ENCODE results near the gene MAP2K6.

Gene MAP2K6

GRCh38 chr17:69539274-69539673 lies 124.8 kb downstream of the MAP2K6 start:
- POLR2A ChIA-PET: no interaction called here

GRCh38 chr17:69539781-69540319 lies 125.4 kb downstream of the MAP2K6 start:
- TF ChIP-seq LEF1 (IDR thresholded peaks at IDR 0.05; ENCODE audit: borderline replicate concordance): no peak
- no peak for TF ChIP-seq FOXM1 (IDR thresholded peaks at IDR 0.05; ENCODE audit: borderline replicate concordance)
- no peak for TF ChIP-seq CTBP1 (IDR thresholded peaks at IDR 0.05; ENCODE audit: borderline replicate concordance)
- TF ChIP-seq ARNT (IDR thresholded peaks at IDR 0.05): no peak
- no peak for TF ChIP-seq HDGF (IDR thresholded peaks at IDR 0.05; ENCODE audit: borderline replicate concordance)
- no peak for TF ChIP-seq BHLHE40 (IDR thresholded peaks at IDR 0.05; ENCODE audit: borderline replicate concordance)
- no peak for TF ChIP-seq TARDBP (IDR thresholded peaks at IDR 0.05)
- TF ChIP-seq PKNOX1 (IDR thresholded peaks at IDR 0.05): no peak
- TF ChIP-seq L3MBTL2 (conservative IDR thresholded peaks at IDR 0.05): no peak
- ChIA-PET POLR2A (no interaction called here), CTCF (interaction anchor here (0.6 to 0.8 kb wide), 3 partner anchors 29 to 68 kb away, joined by 3 read pairs; no protein-coding TSS in a partner anchor)
- no peak for DNase-seq (ENCODE audit: extremely low spot score)

More at GRCh38 chr17:69539274-69539673, 124.8 kb downstream of the MAP2K6 start:
- CTCF ChIA-PET: interaction anchor here (0.7 kb wide), 1 partner anchor 67 kb away, joined by 3 read pairs; no protein-coding TSS in a partner anchor
- DNase-seq (ENCODE audit: extremely low spot score): no peak
- TF ChIP-seq LEF1 (IDR thresholded peaks at IDR 0.05; ENCODE audit: borderline replicate concordance) (no peak), FOXM1 (IDR thresholded peaks at IDR 0.05; ENCODE audit: borderline replicate concordance) (no peak)

- POLR2A ChIA-PET: no interaction called here
- CTCF ChIA-PET: interaction anchor here (0.6 to 0.8 kb wide), 3 partner anchors 28 to 67 kb away, joined by 3 read pairs; no protein-coding TSS in a partner anchor
- TF ChIP-seq TARDBP (IDR thresholded peaks at IDR 0.05): no peak
- TF ChIP-seq FOXM1 (IDR thresholded peaks at IDR 0.05; ENCODE audit: borderline replicate concordance): no peak
- no peak for TF ChIP-seq FOXK2 (IDR thresholded peaks at IDR 0.05)
- no peak for TF ChIP-seq FOXA1 (IDR thresholded peaks at IDR 0.05)
- no peak for TF ChIP-seq ARNT (IDR thresholded peaks at IDR 0.05)
- TF ChIP-seq LEF1 (IDR thresholded peaks at IDR 0.05; ENCODE audit: borderline replicate concordance): no peak
- no peak for TF ChIP-seq SUZ12 (IDR thresholded peaks at IDR 0.05)
- no peak for TF ChIP-seq BHLHE40 (IDR thresholded peaks at IDR 0.05; ENCODE audit: borderline replicate concordance)
- TF ChIP-seq HDGF (IDR thresholded peaks at IDR 0.05; ENCODE audit: borderline replicate concordance): no peak
- no peak for TF ChIP-seq L3MBTL2 (conservative IDR thresholded peaks at IDR 0.05)
- no peak for TF ChIP-seq CTBP1 (IDR thresholded peaks at IDR 0.05; ENCODE audit: borderline replicate concordance)
- TF ChIP-seq NFRKB (IDR thresholded peaks at IDR 0.05): no peak
- TF ChIP-seq SP1 (IDR thresholded peaks at IDR 0.05): no peak
- no peak for TF ChIP-seq PKNOX1 (IDR thresholded peaks at IDR 0.05)
- TF ChIP-seq ELF4 (IDR thresholded peaks at IDR 0.05): no peak
- no peak for TF ChIP-seq ZNF384 (IDR thresholded peaks at IDR 0.05)
- no peak for DNase-seq (ENCODE audit: extremely low spot score)
Observed at GRCh38 chr17:69540356-69540755, 125.9 kb downstream of the MAP2K6 start.

- no peak for TF ChIP-seq CTBP1 (IDR thresholded peaks at IDR 0.05; ENCODE audit: borderline replicate concordance)
- no peak for TF ChIP-seq FOXK2 (IDR thresholded peaks at IDR 0.05)
- TF ChIP-seq FOXA1 (IDR thresholded peaks at IDR 0.05): no peak
- TF ChIP-seq ARNT (IDR thresholded peaks at IDR 0.05): no peak
- no peak for TF ChIP-seq BHLHE40 (IDR thresholded peaks at IDR 0.05; ENCODE audit: borderline replicate concordance)
- no peak for TF ChIP-seq HDGF (IDR thresholded peaks at IDR 0.05; ENCODE audit: borderline replicate concordance)
- DNase-seq (ENCODE audit: extremely low spot score): no peak
- POLR2A ChIA-PET: no interaction called here
- CTCF ChIA-PET: no interaction called here
Observed at GRCh38 chr17:69547230-69547629, 132.7 kb downstream of the MAP2K6 start.

- ChIA-PET POLR2A (no interaction called here), CTCF (no interaction called here)
- DNase-seq (ENCODE audit: extremely low spot score): no peak
- TF ChIP-seq ARNT (IDR thresholded peaks at IDR 0.05): no peak
- TF ChIP-seq ELF4 (IDR thresholded peaks at IDR 0.05): no peak
- TF ChIP-seq L3MBTL2 (conservative IDR thresholded peaks at IDR 0.05): no peak
- TF ChIP-seq PKNOX1 (IDR thresholded peaks at IDR 0.05): no peak
- no peak for TF ChIP-seq ZNF384 (IDR thresholded peaks at IDR 0.05)
- TF ChIP-seq TARDBP (IDR thresholded peaks at IDR 0.05): no peak
Observed at GRCh38 chr17:69547947-69548346, 133.4 kb downstream of the MAP2K6 start.

- TF ChIP-seq TARDBP (IDR thresholded peaks at IDR 0.05) (no peak), ARNT (IDR thresholded peaks at IDR 0.05) (no peak), NFRKB (IDR thresholded peaks at IDR 0.05) (no peak), SP1 (IDR thresholded peaks at IDR 0.05) (no peak)
- no peak for DNase-seq (ENCODE audit: extremely low spot score)
- CTCF ChIA-PET: interaction anchor here (0.9 kb wide), 1 partner anchor 10 kb away, joined by 3 read pairs; no protein-coding TSS in a partner anchor
- POLR2A ChIA-PET: no interaction called here
Observed at GRCh38 chr17:69551212-69552010, 136.9 kb downstream of the MAP2K6 start.
